ENCODE measurements around the gene TMUB1.

TMUB1 gene

GRCh38 chr7:151121380-151122170 lies 38.3 kb upstream of the TMUB1 start:
- DNase-seq: no peak

GRCh38 chr7:151120896-151121295 lies 37.6 kb upstream of the TMUB1 start:
- DNase-seq: no peak

- DNase-seq: no peak
These were observed 36.6 kb upstream of the TMUB1 start for GRCh38 chr7:151119902-151120301.

- DNase-seq: no peak
These were observed 35.7 kb upstream of the TMUB1 start for GRCh38 chr7:151119055-151119415.

GRCh38 chr7:151118108-151119054 lies 35.1 kb upstream of the TMUB1 start:
- DNase-seq: no peak

GRCh38 chr7:151117565-151117964 lies 34.3 kb upstream of the TMUB1 start:
- DNase-seq: no peak

GRCh38 chr7:151116603-151117440 lies 33.5 kb upstream of the TMUB1 start:
- DNase-seq: no peak

GRCh38 chr7:151115836-151116418 lies 32.6 kb upstream of the TMUB1 start:
- DNase-seq: no peak

- DNase-seq: peak; percentile 29 to 75 (median 50)
These were observed 32.0 kb upstream of the TMUB1 start for GRCh38 chr7:151115121-151115835.

GRCh38 chr7:151114151-151115090 lies 31.1 kb upstream of the TMUB1 start:
- DNase-seq: peak in 3 of 4 experiments; percentile 16 to 52 (median 40)

GRCh38 chr7:151113344-151114150 lies 30.3 kb upstream of the TMUB1 start:
- no peak for DNase-seq

GRCh38 chr7:151110941-151111645 lies 27.8 kb upstream of the TMUB1 start:
- DNase-seq: peak; percentile 78 to 86 (median 82)

- no peak for DNase-seq
These were observed 27.1 kb upstream of the TMUB1 start for GRCh38 chr7:151110236-151110940.

GRCh38 chr7:151109094-151110048 lies 26.1 kb upstream of the TMUB1 start:
- DNase-seq: peak in 3 of 4 experiments; percentile 21 to 49 (median 24)

GRCh38 chr7:151107882-151108281 lies 24.6 kb upstream of the TMUB1 start:
- DNase-seq: no peak

GRCh38 chr7:151104411-151105235 lies 21.3 kb upstream of the TMUB1 start:
- no peak for DNase-seq
